ENCODE measurements around the gene AADACL2. TPM values are rescaled to one million over a fixed set of nuclear protein-coding genes. Genes with fewer than 3 reads are reported as not detected.

AADACL2 gene
- total and polyA plus RNA-seq, 2 of the 4 experiments (the other 2 are of a cell fraction): not detected

- H3K14ac ChIP-seq (replicated peaks; ENCODE audit: low read depth, low read length): no peak overlapping the region
- BruUV-seq (replicated peaks): no TSS peak
- H2AFZ ChIP-seq (replicated peaks; ENCODE audit: low read length, poor library complexity): no peak overlapping the region
- in situ Hi-C loops (cut with MboI; ENCODE audit: low sequenced_read_pairs): no loop called here
- H3K18ac ChIP-seq (ENCODE audit: low read depth, low read length): no peak overlapping the region
- H3K9me3 ChIP-seq (ENCODE audit: control insufficient read depth, insufficient read depth, low read length): no peaks in the 10 kb centered on the region; the same call in 1 of the 2 replicates
- no peak overlapping the region for H3K4ac ChIP-seq (ENCODE audit: low read depth, low read length)
- ChIA-PET CTCF (interaction anchor here (0.6 kb wide), 1 partner anchor 32 kb away, joined by 3 read pairs; no protein-coding TSS in a partner anchor), POLR2A (ENCODE audit: unreplicated experiment) (no interaction called here)
- no peak overlapping the region for H2BK20ac ChIP-seq (ENCODE audit: low read depth, low read length)
- H4K91ac ChIP-seq (ENCODE audit: insufficient read depth, low read depth, low read length): no peak overlapping the region
- TF ChIP-seq POLR2A (IDR thresholded peaks at IDR 0.05; ENCODE audit: low read depth, low read length) (no peak), MAFK (IDR thresholded peaks at IDR 0.05; ENCODE audit: low read depth, low read length) (peak; percentile 61)
- intact Hi-C loops (cut with micrococcal nuclease): no loop called here
- no peaks in the 10 kb centered on the region for H3K79me1 ChIP-seq (ENCODE audit: low read depth in 1 of 2, low read length in 2 of 2)
- H4K5ac ChIP-seq (ENCODE audit: low read depth, low read length): no peak overlapping the region
- H2AK5ac ChIP-seq (ENCODE audit: low read depth, low read length): no peak overlapping the region
- H3K4me3 ChIP-seq (ENCODE audit: insufficient read depth, low read depth, low read length): no peak overlapping the region
- H3K36me3 ChIP-seq (ENCODE audit: control insufficient read depth, insufficient read depth, low read length): no peaks in the 10 kb centered on the region
- no peak overlapping the region for H3K4me2 ChIP-seq (ENCODE audit: low read depth, low read length)
- dilution Hi-C loops (cut with HindIII; ENCODE audit: low sequenced_read_pairs, unreplicated experiment): no loop called here
- peaks cover 4% of the 10 kb centered on the region; the same call in 1 of the 2 replicates for H3K4me1 ChIP-seq (ENCODE audit: control insufficient read depth, insufficient read depth, low read length)
- no peak overlapping the region for H2BK5ac ChIP-seq (ENCODE audit: low read depth, low read length, poor library complexity, severe bottlenecking)
- DNase-seq (peak; percentile 55), ATAC-seq (ENCODE audit: low read depth) (peak; percentile 89)
- H4K8ac ChIP-seq (ENCODE audit: low read depth in 2 of 2, low read length in 2 of 2): no peak overlapping the region
- H3K27me3 ChIP-seq (ENCODE audit: control insufficient read depth, insufficient read depth, low read length): no peaks in the 10 kb centered on the region
- no peak overlapping the region for H3K56ac ChIP-seq (ENCODE audit: extremely low read depth, insufficient read depth, low read length)
- no peak overlapping the region for H3K27ac ChIP-seq (ENCODE audit: insufficient read depth, low read length)
- no peak overlapping the region for H2AK9ac ChIP-seq (replicated peaks; ENCODE audit: low read depth, low read length, poor library complexity)
- no peak overlapping the region for H2BK15ac ChIP-seq (ENCODE audit: low read depth, low read length)
- no peak overlapping the region for H3K23ac ChIP-seq (ENCODE audit: low read depth, low read length)
- no peak overlapping the region; the same call in 1 of the 2 replicates for H2BK120ac ChIP-seq (ENCODE audit: low read depth, low read length)
- no peak overlapping the region for H3K9ac ChIP-seq (ENCODE audit: low read depth, low read length)
- H3K9me1 ChIP-seq (ENCODE audit: insufficient read depth, low read length): peaks cover 12% of the 10 kb centered on the region
- no peaks in the 10 kb centered on the region for H4K20me1 ChIP-seq (ENCODE audit: insufficient read depth, low read length)
Observed at GRCh38 chr3:151707216-151707615, 26.5 kb upstream of the AADACL2 start.
